ENCODE data around the gene NUDC. TPM values are rescaled to one million over a fixed set of nuclear protein-coding genes. Genes with fewer than 3 reads are reported as not detected.

The NUDC gene
- total RNA-seq, 1 experiment from 2014 or later: 118 TPM

DNA sequence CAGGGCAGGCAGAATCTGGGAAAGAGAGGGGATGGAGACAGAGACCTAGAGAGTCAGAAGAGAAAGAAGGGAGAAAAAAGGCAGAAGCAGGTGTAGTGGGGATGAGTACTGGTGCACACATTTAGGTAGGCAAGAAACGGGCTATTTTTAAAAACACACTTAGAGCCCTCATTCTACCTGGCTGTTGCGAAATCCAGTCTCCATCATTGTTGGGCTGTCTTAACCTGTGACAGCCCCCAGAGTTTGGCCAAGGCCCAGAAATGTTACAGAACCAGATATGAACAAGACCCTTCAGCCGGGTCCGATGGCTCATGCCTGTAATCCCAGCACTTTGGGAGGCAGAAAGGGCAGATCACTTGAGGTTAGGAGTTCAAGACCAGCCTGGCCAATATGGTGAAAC is 51.3 kb downstream of the NUDC start:
- TF ChIP-seq, protein P1, sequence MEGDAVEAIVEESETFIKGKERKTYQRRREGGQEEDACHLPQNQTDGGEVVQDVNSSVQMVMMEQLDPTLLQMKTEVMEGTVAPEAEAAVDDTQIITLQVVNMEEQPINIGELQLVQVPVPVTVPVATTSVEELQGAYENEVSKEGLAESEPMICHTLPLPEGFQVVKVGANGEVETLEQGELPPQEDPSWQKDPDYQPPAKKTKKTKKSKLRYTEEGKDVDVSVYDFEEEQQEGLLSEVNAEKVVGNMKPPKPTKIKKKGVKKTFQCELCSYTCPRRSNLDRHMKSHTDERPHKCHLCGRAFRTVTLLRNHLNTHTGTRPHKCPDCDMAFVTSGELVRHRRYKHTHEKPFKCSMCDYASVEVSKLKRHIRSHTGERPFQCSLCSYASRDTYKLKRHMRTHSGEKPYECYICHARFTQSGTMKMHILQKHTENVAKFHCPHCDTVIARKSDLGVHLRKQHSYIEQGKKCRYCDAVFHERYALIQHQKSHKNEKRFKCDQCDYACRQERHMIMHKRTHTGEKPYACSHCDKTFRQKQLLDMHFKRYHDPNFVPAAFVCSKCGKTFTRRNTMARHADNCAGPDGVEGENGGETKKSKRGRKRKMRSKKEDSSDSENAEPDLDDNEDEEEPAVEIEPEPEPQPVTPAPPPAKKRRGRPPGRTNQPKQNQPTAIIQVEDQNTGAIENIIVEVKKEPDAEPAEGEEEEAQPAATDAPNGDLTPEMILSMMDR (conservative IDR thresholded peaks at IDR 0.05): no peak
- Histone ChIP-seq H3T11ph (ENCODE audit: low read length) (no peak overlapping the region), H2BK5ac (ENCODE audit: insufficient read length, low read length) (no peak overlapping the region), H3K23me2 (ENCODE audit: insufficient read length, low read depth, low read length, poor library complexity, severe bottlenecking) (no peaks in the 10 kb centered on the region), H4K91ac (ENCODE audit: insufficient read length, low read depth, low read length) (no peak overlapping the region), H3K9me3 (ENCODE audit: control insufficient read depth, low read depth, low read length) (no peaks in the 10 kb centered on the region), H3K4ac (ENCODE audit: low read depth, low read length) (no peak overlapping the region), H2BK12ac (ENCODE audit: insufficient read length, low read depth, low read length) (no peak overlapping the region), H4K5ac (ENCODE audit: insufficient read length, low read depth, low read length) (no peak overlapping the region), H3K9ac (ENCODE audit: extremely low read depth, insufficient read length, low read length) (no peak overlapping the region), H4K8ac (replicated peaks; ENCODE audit: insufficient read length, low read depth, low read length) (no peak overlapping the region), H2BK15ac (ENCODE audit: low read depth, low read length) (no peak overlapping the region), H3K27ac (ENCODE audit: insufficient read length, low read depth, low read length) (no peak overlapping the region), H2AFZ (ENCODE audit: low read length) (no peak overlapping the region), H3K79me2 (ENCODE audit: insufficient read depth, low read length) (no peaks in the 10 kb centered on the region), H3K23ac (ENCODE audit: insufficient read length, low read depth, low read length) (no peak overlapping the region), H2BK120ac (ENCODE audit: low read depth, low read length, poor library complexity, severe bottlenecking) (no peak overlapping the region), H3K27me3 (ENCODE audit: insufficient read depth, low read length) (no peaks in the 10 kb centered on the region), H3K4me2 (ENCODE audit: insufficient read depth, insufficient read length, low read length) (no peak overlapping the region), H3K56ac (ENCODE audit: insufficient read length, low read depth, low read length) (no peak overlapping the region), H3K79me1 (ENCODE audit: insufficient read depth, low read depth, low read length, poor library complexity, severe bottlenecking) (no peaks in the 10 kb centered on the region), H3K14ac (ENCODE audit: insufficient read depth, low read length) (no peak overlapping the region), H2BK20ac (ENCODE audit: low read depth, low read length, poor library complexity, severe bottlenecking) (no peak overlapping the region), H4K20me1 (ENCODE audit: control insufficient read depth, insufficient read depth, insufficient read length) (no peaks in the 10 kb centered on the region), H3K18ac (ENCODE audit: insufficient read length, low read depth, low read length) (no peak overlapping the region), H2AK5ac (ENCODE audit: insufficient read length, low read length) (no peak overlapping the region), H3K4me1 (ENCODE audit: insufficient read depth, low read length) (no peaks in the 10 kb centered on the region)
- Mint-ChIP-seq H3K4me3 (peak overlapping the region in 1 of 2 experiments; percentile 31; a peak in 1 of 5 replicates), H3K27ac (peak overlapping the region in 1 of 3 experiments; percentile 56; a peak in 2 of 7 replicates), H3K9me3 (no peaks in the 10 kb centered on the region), H3K27me3 (ENCODE audit: low read depth) (peaks cover 11% of the 10 kb centered on the region), H3K36me3 (ENCODE audit: insufficient read depth in 1 of 3, low read depth in 3 of 3) (no peaks in the 10 kb centered on the region), H3K4me1 (peaks cover 14 to 29% of the 10 kb centered on the region in 2 experiments)
- DNase-seq: no peak
- no CpG with 5 or more reads among the region's 4 CpGs for WGBS (ENCODE audit: extremely low coverage, insufficient read length, low lambda C conversion rate)
